SJCRH30 (cell line): ENCODE measurements around the gene ATXN7L3. TPM values are rescaled to one million over a fixed set of nuclear protein-coding genes. Genes with fewer than 3 reads are reported as not detected.
A peak's percentile ranks its signal among the peaks of the same experiment; 100 is the strongest.

ENCODE experiments used
- DNase-seq, 2 experiments: peaks; one replicate each; pipeline ENCODE4 v3.0.0-alpha.2; 2015 to 2020
- H3K27ac ChIP-seq: fragments of 250-450 bp; sonication (Bioruptor Pico); 2 replicates; pipeline ENCODE4 v1.5.1; 2020; ENCODE audit warnings: mild to moderate bottlenecking, moderate library complexity
- H3K27me3 ChIP-seq: fragments of 250-450 bp; sonication (Bioruptor Pico); 2 replicates; pipeline ENCODE4 v1.5.1; 2020; ENCODE audit warnings: mild to moderate bottlenecking, moderate library complexity
- H3K36me3 ChIP-seq: fragments of 250-450 bp; sonication (Bioruptor Pico); 2 replicates; pipeline ENCODE4 v1.5.1; 2020; ENCODE audit warnings: mild to moderate bottlenecking, moderate library complexity
- H3K4me1 ChIP-seq: fragments of 250-450 bp; sonication (Bioruptor Pico); 2 replicates; pipeline ENCODE4 v1.5.1; 2020; ENCODE audit warnings: mild to moderate bottlenecking, moderate library complexity
- H3K4me3 ChIP-seq: fragments of 250-450 bp; sonication (Bioruptor Pico); 2 replicates; pipeline ENCODE4 v1.5.1; 2020; ENCODE audit warnings: mild to moderate bottlenecking, moderate library complexity
- H3K9me3 ChIP-seq: fragments of 250-450 bp; sonication (Bioruptor Pico); replicated peaks from 2 replicates; pipeline ENCODE4 v1.5.1; 2020; ENCODE audit warnings: mild to moderate bottlenecking, moderate library complexity
- total RNA-seq: library from RNA; depleted of rRNA; stranded (reverse); fragments of >200 nt; shearing (Covaris generic); gene quantifications from 2 replicates; pipeline ENCODE4 v1.2.3, GENCODE V29; 2014

ATXN7L3 gene
- total RNA-seq, 1 experiment from 2014 or later: 59.7 TPM

- H3K27ac ChIP-seq: no peak overlapping the region
- H3K36me3 ChIP-seq: peaks cover under 1% of the 10 kb centered on the region
- H3K27me3 ChIP-seq: no peaks in the 10 kb centered on the region
- H3K4me3 ChIP-seq: peak overlapping the region; percentile 99
- no peaks in the 10 kb centered on the region for H3K9me3 ChIP-seq
- peaks cover 9% of the 10 kb centered on the region; the same call in 1 of the 2 replicates for H3K4me1 ChIP-seq
- DNase-seq: no peak
Observed at GRCh38 chr17:44221862-44222111, 22.1 kb upstream of the ATXN7L3 start.

- peak overlapping the region; percentile 99 for H3K4me3 ChIP-seq
- peaks cover 6% of the 10 kb centered on the region for H3K36me3 ChIP-seq
- no peaks in the 10 kb centered on the region for H3K9me3 ChIP-seq
- peaks cover 9% of the 10 kb centered on the region; the same call in 1 of the 2 replicates for H3K4me1 ChIP-seq
- peak overlapping the region; percentile 26; the same call in 1 of the 2 replicates for H3K27ac ChIP-seq
- peak; percentile 85 to 90 for DNase-seq
- H3K27me3 ChIP-seq: no peaks in the 10 kb centered on the region
Observed at GRCh38 chr17:44221084-44221861, 21.6 kb upstream of the ATXN7L3 start.

- H3K4me1 ChIP-seq: peaks cover 9% of the 10 kb centered on the region; the same call in 1 of the 2 replicates
- DNase-seq: peak; percentile 49 to 60
- peaks cover 14% of the 10 kb centered on the region for H3K36me3 ChIP-seq
Observed at GRCh38 chr17:44220213-44221083, 20.8 kb upstream of the ATXN7L3 start.

GRCh38 chr17:44219616-44220212, 20.0 kb upstream of the ATXN7L3 start, which contains the start of gene UBTF:
Gene UBTF (minus strand): TSS chr17:44219675. CDS start chr17:44218229, 1,446 bp downstream.
- Histone ChIP-seq H3K36me3 (peaks cover 21% of the 10 kb centered on the region), H3K27me3 (no peaks in the 10 kb centered on the region), H3K4me1 (peaks cover 9% of the 10 kb centered on the region; the same call in 1 of the 2 replicates), H3K9me3 (no peaks in the 10 kb centered on the region), H3K4me3 (peak within 1 kb of the TSS; percentile 99), H3K27ac (peak within 1 kb of the TSS; percentile 79)
- peak; percentile 75 to 81 for DNase-seq

More at GRCh38 chr17:44220213-44221083, 20.8 kb upstream of the ATXN7L3 start:
- no peaks in the 10 kb centered on the region for H3K27me3 ChIP-seq
- peak overlapping the region; percentile 79 for H3K27ac ChIP-seq
- peak overlapping the region; percentile 99 for H3K4me3 ChIP-seq
- H3K9me3 ChIP-seq: no peaks in the 10 kb centered on the region

- peak; percentile 70 to 75 for DNase-seq
- H3K36me3 ChIP-seq: peaks cover 27% of the 10 kb centered on the region
- peak overlapping the region; percentile 75; the same call in 1 of the 2 replicates for H3K27ac ChIP-seq
- H3K9me3 ChIP-seq: no peaks in the 10 kb centered on the region
- H3K27me3 ChIP-seq: no peaks in the 10 kb centered on the region
- peak overlapping the region; percentile 99 for H3K4me3 ChIP-seq
- H3K4me1 ChIP-seq: peaks cover 9% of the 10 kb centered on the region; the same call in 1 of the 2 replicates
Observed at GRCh38 chr17:44219108-44219615, 19.5 kb upstream of the ATXN7L3 start.

- Histone ChIP-seq H3K36me3 (peaks cover 32% of the 10 kb centered on the region), H3K27me3 (no peaks in the 10 kb centered on the region), H3K9me3 (no peaks in the 10 kb centered on the region), H3K4me1 (peaks cover 9% of the 10 kb centered on the region; the same call in 1 of the 2 replicates), H3K27ac (peak overlapping the region; percentile 48), H3K4me3 (peak overlapping the region; percentile 99)
- peak; percentile 88 to 94 for DNase-seq
Observed at GRCh38 chr17:44218344-44219107, 18.8 kb upstream of the ATXN7L3 start.

GRCh38 chr17:44217738-44218343, 18.2 kb upstream of the ATXN7L3 start:
- DNase-seq: no peak
- Histone ChIP-seq H3K4me1 (peaks cover 7% of the 10 kb centered on the region; the same call in 1 of the 2 replicates), H3K9me3 (no peaks in the 10 kb centered on the region), H3K4me3 (peak overlapping the region; percentile 99), H3K36me3 (peaks cover 32% of the 10 kb centered on the region), H3K27ac (peak overlapping the region; percentile 48), H3K27me3 (no peaks in the 10 kb centered on the region)

GRCh38 chr17:44216694-44217093, 17.0 kb upstream of the ATXN7L3 start:
- Histone ChIP-seq H3K4me3 (no peak overlapping the region), H3K36me3 (peaks cover 32% of the 10 kb centered on the region), H3K9me3 (no peaks in the 10 kb centered on the region), H3K27me3 (no peaks in the 10 kb centered on the region), H3K4me1 (peaks cover 6% of the 10 kb centered on the region; the same call in 1 of the 2 replicates), H3K27ac (no peak overlapping the region)
- no peak for DNase-seq

- Histone ChIP-seq H3K4me1 (peaks cover 6% of the 10 kb centered on the region; the same call in 1 of the 2 replicates), H3K4me3 (no peak overlapping the region), H3K27ac (no peak overlapping the region), H3K27me3 (no peaks in the 10 kb centered on the region), H3K36me3 (peaks cover 37% of the 10 kb centered on the region), H3K9me3 (no peaks in the 10 kb centered on the region)
- DNase-seq: no peak
Observed at GRCh38 chr17:44216173-44216572, 16.5 kb upstream of the ATXN7L3 start.

GRCh38 chr17:44214896-44215295, 15.2 kb upstream of the ATXN7L3 start:
- H3K27me3 ChIP-seq: no peaks in the 10 kb centered on the region
- no peak for DNase-seq
- H3K27ac ChIP-seq: no peak overlapping the region
- H3K4me3 ChIP-seq: no peak overlapping the region
- H3K4me1 ChIP-seq: peaks cover 6% of the 10 kb centered on the region; the same call in 1 of the 2 replicates
- H3K36me3 ChIP-seq: peaks cover 46% of the 10 kb centered on the region
- no peaks in the 10 kb centered on the region for H3K9me3 ChIP-seq

- Histone ChIP-seq H3K4me3 (no peak overlapping the region), H3K36me3 (peaks cover 52% of the 10 kb centered on the region), H3K27me3 (no peaks in the 10 kb centered on the region), H3K9me3 (no peaks in the 10 kb centered on the region), H3K27ac (no peak overlapping the region), H3K4me1 (peaks cover 6% of the 10 kb centered on the region; the same call in 1 of the 2 replicates)
- no peak for DNase-seq
Observed at GRCh38 chr17:44214230-44214494, 14.5 kb upstream of the ATXN7L3 start.

- peaks cover 6% of the 10 kb centered on the region; the same call in 1 of the 2 replicates for H3K4me1 ChIP-seq
- no peak overlapping the region for H3K27ac ChIP-seq
- no peaks in the 10 kb centered on the region for H3K9me3 ChIP-seq
- no peaks in the 10 kb centered on the region for H3K27me3 ChIP-seq
- H3K36me3 ChIP-seq: peaks cover 58% of the 10 kb centered on the region
- no peak for DNase-seq
- no peak overlapping the region for H3K4me3 ChIP-seq
Observed at GRCh38 chr17:44213403-44214229, 13.9 kb upstream of the ATXN7L3 start.
